MM.1S (cell line): ENCODE measurements around the gene RHOF.

Experiments used
- CTCF ChIP-seq: fragments of 300-600 bp; sonication (generic); IDR thresholded peaks from 2 replicates; pipeline ENCODE4 v1.5.1; 2016; ENCODE audit warnings: antibody characterized with exemption, low read length, mixed read lengths
- EZH2 ChIP-seq: fragments of 300-600 bp; sonication (generic); optimal IDR thresholded peaks from 2 replicates; pipeline ENCODE3; 2017; ENCODE audit warnings: low read depth, mild to moderate bottlenecking, antibody characterized with exemption, low read length, mixed read lengths
- EZH2phosphoT487 ChIP-seq: fragments of 300-600 bp; sonication (generic); IDR thresholded peaks from 2 replicates; pipeline ENCODE4 v1.6.1; 2018; ENCODE audit warnings: antibody characterized with exemption, low read length

- no peak for TF ChIP-seq CTCF
- TF ChIP-seq EZH2phosphoT487, result no peak
- no peak for TF ChIP-seq EZH2
Observed at GRCh38 chr12:121794534-121795033, 1.1 kb upstream of the RHOF start.
